ENCODE measurements around the gene SPI1.
"Not testable (repeated sequence)": the region's sequence is repeated elsewhere in the genome, so short reads cannot be mapped to it uniquely, and the experiment has no call there.

The SPI1 gene

GRCh38 chr11:47327949-47328348, 50.4 kb downstream of the SPI1 start:
- no peak overlapping the region for H3K4me3 ChIP-seq (ENCODE audit: low read length)
- TF ChIP-seq ZNF274 (IDR thresholded peaks at IDR 0.05; ENCODE audit: low read depth, low read length), result no peak

- no peak for TF ChIP-seq ZNF274 (IDR thresholded peaks at IDR 0.05; ENCODE audit: low read depth, low read length)
- H3K4me3 ChIP-seq (ENCODE audit: low read length), result no peak overlapping the region
Measured at GRCh38 chr11:47327025-47327424, 51.3 kb downstream of the SPI1 start.

- TF ChIP-seq ZNF274 (IDR thresholded peaks at IDR 0.05; ENCODE audit: low read depth, low read length), result no peak
- H3K4me3 ChIP-seq (ENCODE audit: low read length), result no peak overlapping the region
Measured at GRCh38 chr11:47326198-47326597, 52.1 kb downstream of the SPI1 start.

- H3K4me3 ChIP-seq (ENCODE audit: low read length), result no peak overlapping the region
- no peak for TF ChIP-seq ZNF274 (IDR thresholded peaks at IDR 0.05; ENCODE audit: low read depth, low read length)
Measured at GRCh38 chr11:47325271-47326041, 52.9 kb downstream of the SPI1 start.

GRCh38 chr11:47324520-47324919, 53.8 kb downstream of the SPI1 start:
- H3K4me3 ChIP-seq (ENCODE audit: low read length), result no peak overlapping the region
- TF ChIP-seq ZNF274 (IDR thresholded peaks at IDR 0.05; ENCODE audit: low read depth, low read length), result no peak

- no peak for TF ChIP-seq ZNF274 (IDR thresholded peaks at IDR 0.05; ENCODE audit: low read depth, low read length)
- H3K4me3 ChIP-seq (ENCODE audit: low read length), result no peak overlapping the region
Measured at GRCh38 chr11:47318166-47318565, 60.2 kb downstream of the SPI1 start.

- TF ChIP-seq ZNF274 (IDR thresholded peaks at IDR 0.05; ENCODE audit: low read depth, low read length), result no peak
- no peak overlapping the region for H3K4me3 ChIP-seq (ENCODE audit: low read length)
Measured at GRCh38 chr11:47317064-47317828, 61.1 kb downstream of the SPI1 start.

- H3K4me3 ChIP-seq (ENCODE audit: low read length), result not testable (repeated sequence)
Measured at GRCh38 chr11:47316501-47316900, 61.8 kb downstream of the SPI1 start.

GRCh38 chr11:47314992-47315391, 63.4 kb downstream of the SPI1 start:
- H3K4me3 ChIP-seq (ENCODE audit: low read length), result no peak overlapping the region
- TF ChIP-seq ZNF274 (IDR thresholded peaks at IDR 0.05; ENCODE audit: low read depth, low read length), result no peak

- H3K4me3 ChIP-seq (ENCODE audit: low read length), result no peak overlapping the region
- TF ChIP-seq ZNF274 (IDR thresholded peaks at IDR 0.05; ENCODE audit: low read depth, low read length), result no peak
Measured at GRCh38 chr11:47308050-47308823, 70.1 kb downstream of the SPI1 start.

- H3K4me3 ChIP-seq (ENCODE audit: low read length), result no peak overlapping the region
Measured at GRCh38 chr11:47306484-47306844, 71.9 kb downstream of the SPI1 start.

GRCh38 chr11:47305734-47306483, 72.4 kb downstream of the SPI1 start:
- H3K4me3 ChIP-seq (ENCODE audit: low read length), result no peak overlapping the region
- TF ChIP-seq ZNF274 (IDR thresholded peaks at IDR 0.05; ENCODE audit: low read depth, low read length), result no peak

More at GRCh38 chr11:47306484-47306844, 71.9 kb downstream of the SPI1 start:
- TF ChIP-seq ZNF274 (IDR thresholded peaks at IDR 0.05; ENCODE audit: low read depth, low read length), result no peak
